GM12892 (cell line): ENCODE data around the gene ZHX3.

Experiments
- POLR2A ChIP-seq: IDR thresholded peaks from 2 replicates; pipeline ENCODE4 v1.6.1; 2011; ENCODE audit warnings: low read depth, low read length, control low read depth
- POLR2AphosphoS5 ChIP-seq: IDR thresholded peaks from 2 replicates; pipeline ENCODE4 v1.6.1; 2011; ENCODE audit warnings: low read depth, low read length, control low read depth
- TAF1 ChIP-seq: IDR thresholded peaks from 2 replicates; pipeline ENCODE4 v1.6.1; 2011; ENCODE audit warnings: low read depth, mild to moderate bottlenecking, control low read depth, low read length, borderline replicate concordance

DNA sequence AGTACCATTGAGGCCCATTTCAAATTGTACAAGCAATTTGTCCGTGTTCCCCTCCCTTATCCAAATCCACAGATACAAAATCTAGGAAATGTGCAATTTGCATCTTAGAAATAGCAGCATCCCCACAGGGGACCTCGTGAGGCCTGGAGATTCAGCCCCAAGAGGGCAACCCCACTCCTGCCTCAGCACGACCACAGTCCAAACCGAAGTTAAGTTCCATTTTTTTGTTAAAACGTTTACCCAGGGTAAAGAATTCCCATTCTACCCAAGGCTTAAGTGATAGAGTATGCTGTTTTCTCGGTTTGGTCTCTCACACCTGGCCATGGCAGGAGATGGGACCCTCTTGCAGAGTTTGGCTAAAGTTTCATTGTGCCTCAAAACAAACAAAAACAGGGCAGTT is 139.0 kb downstream of the ZHX3 start:
- no peak for TF ChIP-seq POLR2AphosphoS5
- no peak for TF ChIP-seq POLR2A
- no peak for TF ChIP-seq TAF1
